ENCODE measurements around the gene GPX4. TPM values are rescaled to one million over a fixed set of nuclear protein-coding genes. Genes with fewer than 3 reads are reported as not detected.

GPX4 gene
- total and polyA plus RNA-seq, 2 of the 13 experiments (the other 11 are each of a cell fraction or from before 2014, with no cell fraction given), result 535 to 613 TPM

DNA sequence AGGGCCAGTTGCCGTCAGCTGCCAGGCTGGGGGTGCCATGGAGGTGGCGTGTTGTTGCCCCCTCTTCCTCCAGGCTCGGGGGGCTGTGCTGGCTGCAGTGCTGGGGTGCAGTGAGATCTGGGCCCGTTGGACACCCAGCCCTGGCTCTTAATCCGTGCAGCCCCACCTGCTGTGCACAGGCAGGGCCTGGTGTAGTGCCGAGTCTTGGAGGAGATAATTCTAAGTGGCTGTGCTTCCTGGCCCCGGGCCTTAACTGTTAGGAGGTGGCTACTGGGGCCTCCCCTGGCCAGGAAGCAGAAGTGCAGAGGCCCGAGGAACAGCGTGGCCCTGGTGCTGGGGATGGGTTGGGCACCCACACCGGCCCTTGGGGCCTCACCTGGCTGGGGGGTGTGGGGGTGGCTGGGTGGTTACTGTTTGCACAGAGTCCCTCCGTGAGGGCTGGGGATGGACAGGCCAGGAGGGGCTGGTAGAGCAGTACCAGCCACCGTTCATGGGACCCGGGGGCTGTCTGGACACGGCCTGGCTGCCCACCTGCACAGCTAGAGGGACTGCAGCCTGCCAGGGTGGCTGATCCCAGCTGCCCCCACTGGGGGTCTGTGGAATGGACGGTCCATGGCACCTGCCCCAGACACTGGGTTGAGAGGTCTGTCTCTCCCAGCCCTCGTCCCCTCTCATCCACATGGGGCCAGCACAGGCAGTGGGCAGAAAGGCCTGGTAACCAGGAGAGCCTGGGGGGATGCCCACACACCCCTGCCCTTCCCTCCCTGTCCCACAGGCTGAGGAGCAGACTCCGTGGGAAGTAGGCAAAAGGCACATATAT lies 3.3 kb downstream of the GPX4 start (continued):
- TF ChIP-seq RBFOX2 (IDR thresholded peaks at IDR 0.05; ENCODE audit: low read depth, low read length), result peak; percentile 70
- TF ChIP-seq PCBP1 (IDR thresholded peaks at IDR 0.05; ENCODE audit: borderline replicate concordance, low read depth, low read length), result 0 out of 2 replicates have a peak, but pooled peaks have one; percentile 10
- 0 out of 2 replicates have a peak, but pooled peaks have one; percentile 56 for TF ChIP-seq SSRP1 (CRISPR knock-in tag; IDR thresholded peaks at IDR 0.05)
- TF ChIP-seq ZNF563 (CRISPR knock-in tag; IDR thresholded peaks at IDR 0.05), result 0 out of 2 replicates have a peak, but pooled peaks have one; percentile 32
- TF ChIP-seq POLR2A (IDR thresholded peaks at IDR 0.05; ENCODE audit: insufficient read depth in 1 of 2, low read depth in 2 of 2, low read length in 2 of 2), result peak; percentile 2 to 25; a peak in 3 of 4 replicates
- peak; percentile 41; the same call in 1 of the 2 replicates for TF ChIP-seq POLR2G (IDR thresholded peaks at IDR 0.05; ENCODE audit: low read depth, low read length)
- no peak for TF ChIP-seq HES4 (CRISPR knock-in tag; IDR thresholded peaks at IDR 0.05; ENCODE audit: borderline replicate concordance)
- TF ChIP-seq, protein P1, sequence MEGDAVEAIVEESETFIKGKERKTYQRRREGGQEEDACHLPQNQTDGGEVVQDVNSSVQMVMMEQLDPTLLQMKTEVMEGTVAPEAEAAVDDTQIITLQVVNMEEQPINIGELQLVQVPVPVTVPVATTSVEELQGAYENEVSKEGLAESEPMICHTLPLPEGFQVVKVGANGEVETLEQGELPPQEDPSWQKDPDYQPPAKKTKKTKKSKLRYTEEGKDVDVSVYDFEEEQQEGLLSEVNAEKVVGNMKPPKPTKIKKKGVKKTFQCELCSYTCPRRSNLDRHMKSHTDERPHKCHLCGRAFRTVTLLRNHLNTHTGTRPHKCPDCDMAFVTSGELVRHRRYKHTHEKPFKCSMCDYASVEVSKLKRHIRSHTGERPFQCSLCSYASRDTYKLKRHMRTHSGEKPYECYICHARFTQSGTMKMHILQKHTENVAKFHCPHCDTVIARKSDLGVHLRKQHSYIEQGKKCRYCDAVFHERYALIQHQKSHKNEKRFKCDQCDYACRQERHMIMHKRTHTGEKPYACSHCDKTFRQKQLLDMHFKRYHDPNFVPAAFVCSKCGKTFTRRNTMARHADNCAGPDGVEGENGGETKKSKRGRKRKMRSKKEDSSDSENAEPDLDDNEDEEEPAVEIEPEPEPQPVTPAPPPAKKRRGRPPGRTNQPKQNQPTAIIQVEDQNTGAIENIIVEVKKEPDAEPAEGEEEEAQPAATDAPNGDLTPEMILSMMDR (CRISPR knock-in tag; IDR thresholded peaks at IDR 0.05), result peak; percentile 30; the same call in 1 of the 2 replicates
- 0 out of 2 replicates have a peak, but pooled peaks have one; percentile 21 for TF ChIP-seq ZC3H13 (CRISPR knock-in tag; IDR thresholded peaks at IDR 0.05)
- 0 out of 2 replicates have a peak, but pooled peaks have one; percentile 39 for TF ChIP-seq ZNF546 (CRISPR knock-in tag; conservative IDR thresholded peaks at IDR 0.05)
- peak; percentile 33; the same call in 1 of the 2 replicates for TF ChIP-seq MYC (CRISPR knock-in tag; IDR thresholded peaks at IDR 0.05; ENCODE audit: borderline replicate concordance)
- peak; percentile 21; the same call in 1 of the 2 replicates for TF ChIP-seq ZFY (CRISPR knock-in tag; IDR thresholded peaks at IDR 0.05)
- TF ChIP-seq, protein P2, sequence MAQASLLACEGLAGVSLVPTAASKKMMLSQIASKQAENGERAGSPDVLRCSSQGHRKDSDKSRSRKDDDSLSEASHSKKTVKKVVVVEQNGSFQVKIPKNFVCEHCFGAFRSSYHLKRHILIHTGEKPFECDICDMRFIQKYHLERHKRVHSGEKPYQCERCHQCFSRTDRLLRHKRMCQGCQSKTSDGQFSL (CRISPR knock-in tag; IDR thresholded peaks at IDR 0.05), result 0 out of 2 replicates have a peak, but pooled peaks have one; percentile 40
- no peak for TF ChIP-seq NRL (CRISPR knock-in tag; IDR thresholded peaks at IDR 0.05; ENCODE audit: borderline replicate concordance)
- peak; percentile 84 for TF ChIP-seq AGO2 (optimal IDR thresholded peaks at IDR 0.05; ENCODE audit: low read depth, low read length)
- TF ChIP-seq, protein P3, sequence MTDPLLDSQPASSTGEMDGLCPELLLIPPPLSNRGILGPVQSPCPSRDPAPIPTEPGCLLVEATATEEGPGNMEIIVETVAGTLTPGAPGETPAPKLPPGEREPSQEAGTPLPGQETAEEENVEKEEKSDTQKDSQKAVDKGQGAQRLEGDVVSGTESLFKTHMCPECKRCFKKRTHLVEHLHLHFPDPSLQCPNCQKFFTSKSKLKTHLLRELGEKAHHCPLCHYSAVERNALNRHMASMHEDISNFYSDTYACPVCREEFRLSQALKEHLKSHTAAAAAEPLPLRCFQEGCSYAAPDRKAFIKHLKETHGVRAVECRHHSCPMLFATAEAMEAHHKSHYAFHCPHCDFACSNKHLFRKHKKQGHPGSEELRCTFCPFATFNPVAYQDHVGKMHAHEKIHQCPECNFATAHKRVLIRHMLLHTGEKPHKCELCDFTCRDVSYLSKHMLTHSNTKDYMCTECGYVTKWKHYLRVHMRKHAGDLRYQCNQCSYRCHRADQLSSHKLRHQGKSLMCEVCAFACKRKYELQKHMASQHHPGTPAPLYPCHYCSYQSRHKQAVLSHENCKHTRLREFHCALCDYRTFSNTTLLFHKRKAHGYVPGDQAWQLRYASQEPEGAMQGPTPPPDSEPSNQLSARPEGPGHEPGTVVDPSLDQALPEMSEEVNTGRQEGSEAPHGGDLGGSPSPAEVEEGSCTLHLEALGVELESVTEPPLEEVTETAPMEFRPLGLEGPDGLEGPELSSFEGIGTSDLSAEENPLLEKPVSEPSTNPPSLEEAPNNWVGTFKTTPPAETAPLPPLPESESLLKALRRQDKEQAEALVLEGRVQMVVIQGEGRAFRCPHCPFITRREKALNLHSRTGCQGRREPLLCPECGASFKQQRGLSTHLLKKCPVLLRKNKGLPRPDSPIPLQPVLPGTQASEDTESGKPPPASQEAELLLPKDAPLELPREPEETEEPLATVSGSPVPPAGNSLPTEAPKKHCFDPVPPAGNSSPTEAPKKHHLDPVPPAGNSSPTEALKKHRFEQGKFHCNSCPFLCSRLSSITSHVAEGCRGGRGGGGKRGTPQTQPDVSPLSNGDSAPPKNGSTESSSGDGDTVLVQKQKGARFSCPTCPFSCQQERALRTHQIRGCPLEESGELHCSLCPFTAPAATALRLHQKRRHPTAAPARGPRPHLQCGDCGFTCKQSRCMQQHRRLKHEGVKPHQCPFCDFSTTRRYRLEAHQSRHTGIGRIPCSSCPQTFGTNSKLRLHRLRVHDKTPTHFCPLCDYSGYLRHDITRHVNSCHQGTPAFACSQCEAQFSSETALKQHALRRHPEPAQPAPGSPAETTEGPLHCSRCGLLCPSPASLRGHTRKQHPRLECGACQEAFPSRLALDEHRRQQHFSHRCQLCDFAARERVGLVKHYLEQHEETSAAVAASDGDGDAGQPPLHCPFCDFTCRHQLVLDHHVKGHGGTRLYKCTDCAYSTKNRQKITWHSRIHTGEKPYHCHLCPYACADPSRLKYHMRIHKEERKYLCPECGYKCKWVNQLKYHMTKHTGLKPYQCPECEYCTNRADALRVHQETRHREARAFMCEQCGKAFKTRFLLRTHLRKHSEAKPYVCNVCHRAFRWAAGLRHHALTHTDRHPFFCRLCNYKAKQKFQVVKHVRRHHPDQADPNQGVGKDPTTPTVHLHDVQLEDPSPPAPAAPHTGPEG (CRISPR knock-in tag; IDR thresholded peaks at IDR 0.05), result no peak
- TF ChIP-seq MAF1 (CRISPR knock-in tag; IDR thresholded peaks at IDR 0.05; ENCODE audit: borderline replicate concordance), result no peak
